Stimulated activated memory B cell treated with anti-CD40 and anti-IgM and Interleukin-4, amounts not matched to agents 10 μg/mL and 1 μg/mL and 100 μg/mL, for 72 hours (primary cell): ENCODE results near the gene EDN1.

Experiments
- ATAC-seq: fragments of 150-1000 bp; cut with Tn5 transposase; 2 replicates; pipeline ENCODE4 v1.10.0; 2021
- H3K27ac Mint-ChIP-seq: one replicate; pipeline ENCODE4 v1.8.0; 2022; ENCODE audit warnings: mild to moderate bottlenecking, mixed read lengths
- H3K27me3 Mint-ChIP-seq: one replicate; pipeline ENCODE4 v1.8.0; 2022; ENCODE audit warnings: mixed read lengths
- H3K36me3 Mint-ChIP-seq: one replicate; pipeline ENCODE4 v1.8.0; 2022; ENCODE audit warnings: mixed read lengths
- H3K4me1 Mint-ChIP-seq: one replicate; pipeline ENCODE4 v1.8.0; 2022; ENCODE audit warnings: mixed read lengths
- H3K4me3 Mint-ChIP-seq: one replicate; pipeline ENCODE4 v1.8.0; 2022; ENCODE audit warnings: mild to moderate bottlenecking, moderate library complexity, mixed read lengths
- H3K9me3 Mint-ChIP-seq: one replicate; pipeline ENCODE4 v1.8.0; 2022; ENCODE audit warnings: mixed read lengths

Gene EDN1

GRCh38 chr6:12280458-12280857 is 9.7 kb upstream of the EDN1 start:
- ATAC-seq: no peak
- Mint-ChIP-seq H3K27ac (no peak overlapping the region), H3K9me3 (no peaks in the 10 kb centered on the region), H3K36me3 (no peaks in the 10 kb centered on the region), H3K27me3 (peaks cover 10% of the 10 kb centered on the region), H3K4me3 (no peak overlapping the region), H3K4me1 (peaks cover 9% of the 10 kb centered on the region)

GRCh38 chr6:12280902-12281301 is 9.3 kb upstream of the EDN1 start:
- no peaks in the 10 kb centered on the region for H3K36me3 Mint-ChIP-seq
- no peak for ATAC-seq

GRCh38 chr6:12283904-12284303 is 6.3 kb upstream of the EDN1 start:
- peaks cover 11% of the 10 kb centered on the region for H3K27me3 Mint-ChIP-seq
- no peak overlapping the region for H3K4me3 Mint-ChIP-seq
- no peak overlapping the region for H3K27ac Mint-ChIP-seq
- peaks cover 9% of the 10 kb centered on the region for H3K4me1 Mint-ChIP-seq
- no peaks in the 10 kb centered on the region for H3K36me3 Mint-ChIP-seq
- no peaks in the 10 kb centered on the region for H3K9me3 Mint-ChIP-seq
- no peak for ATAC-seq

More at GRCh38 chr6:12280902-12281301, 9.3 kb upstream of the EDN1 start:
- Mint-ChIP-seq H3K27ac (no peak overlapping the region), H3K27me3 (peaks cover 10% of the 10 kb centered on the region), H3K4me3 (no peak overlapping the region), H3K4me1 (peaks cover 9% of the 10 kb centered on the region), H3K9me3 (no peaks in the 10 kb centered on the region)

GRCh38 chr6:12286373-12287110 is 3.6 kb upstream of the EDN1 start:
- H3K27ac Mint-ChIP-seq: no peak overlapping the region
- H3K4me3 Mint-ChIP-seq: no peak overlapping the region
- H3K4me1 Mint-ChIP-seq: peaks cover 19% of the 10 kb centered on the region
- peaks cover 26% of the 10 kb centered on the region for H3K27me3 Mint-ChIP-seq
- H3K9me3 Mint-ChIP-seq: no peaks in the 10 kb centered on the region
- ATAC-seq: no peak
- H3K36me3 Mint-ChIP-seq: no peaks in the 10 kb centered on the region

- Mint-ChIP-seq H3K36me3 (no peaks in the 10 kb centered on the region), H3K4me1 (peaks cover 19% of the 10 kb centered on the region), H3K4me3 (no peak overlapping the region), H3K27me3 (peaks cover 31% of the 10 kb centered on the region), H3K9me3 (no peaks in the 10 kb centered on the region), H3K27ac (no peak overlapping the region)
- ATAC-seq: no peak
Measured at GRCh38 chr6:12288211-12288618, 1.9 kb upstream of the EDN1 start.

- Mint-ChIP-seq H3K9me3 (no peaks in the 10 kb centered on the region), H3K4me1 (peaks cover 19% of the 10 kb centered on the region), H3K4me3 (peak overlapping the region; percentile 80), H3K36me3 (no peaks in the 10 kb centered on the region), H3K27ac (peak overlapping the region; percentile 61), H3K27me3 (peaks cover 31% of the 10 kb centered on the region)
- ATAC-seq: no peak
Measured at GRCh38 chr6:12288914-12289313, 1.2 kb upstream of the EDN1 start.

- H3K9me3 Mint-ChIP-seq: no peaks in the 10 kb centered on the region
- peaks cover 19% of the 10 kb centered on the region for H3K4me1 Mint-ChIP-seq
- H3K27ac Mint-ChIP-seq: peak overlapping the region; percentile 61
- peak; percentile 65 for ATAC-seq
- peaks cover 31% of the 10 kb centered on the region for H3K27me3 Mint-ChIP-seq
- no peaks in the 10 kb centered on the region for H3K36me3 Mint-ChIP-seq
- H3K4me3 Mint-ChIP-seq: peak overlapping the region; percentile 80
Measured at GRCh38 chr6:12289365-12289919, 719 bp upstream of the EDN1 start.

- no peak overlapping the region for H3K27ac Mint-ChIP-seq
- H3K4me3 Mint-ChIP-seq: no peak overlapping the region
- H3K9me3 Mint-ChIP-seq: no peaks in the 10 kb centered on the region
- ATAC-seq: no peak
- H3K27me3 Mint-ChIP-seq: peaks cover 31% of the 10 kb centered on the region
- peaks cover 19% of the 10 kb centered on the region for H3K4me1 Mint-ChIP-seq
- peaks cover 5% of the 10 kb centered on the region for H3K36me3 Mint-ChIP-seq
Measured at GRCh38 chr6:12291071-12291838, 1.1 kb downstream of the EDN1 start.

GRCh38 chr6:12291839-12292604 is 1.9 kb downstream of the EDN1 start:
- no peak for ATAC-seq
- Mint-ChIP-seq H3K27me3 (peaks cover 31% of the 10 kb centered on the region), H3K36me3 (peaks cover 6% of the 10 kb centered on the region), H3K4me3 (no peak overlapping the region), H3K4me1 (peaks cover 19% of the 10 kb centered on the region), H3K9me3 (no peaks in the 10 kb centered on the region), H3K27ac (no peak overlapping the region)

GRCh38 chr6:12293235-12293930 is 3.2 kb downstream of the EDN1 start:
- Mint-ChIP-seq H3K4me1 (peaks cover 19% of the 10 kb centered on the region), H3K36me3 (peaks cover 6% of the 10 kb centered on the region), H3K9me3 (no peaks in the 10 kb centered on the region), H3K4me3 (no peak overlapping the region), H3K27me3 (peaks cover 31% of the 10 kb centered on the region), H3K27ac (no peak overlapping the region)
- ATAC-seq: no peak

- Mint-ChIP-seq H3K36me3 (peaks cover 6% of the 10 kb centered on the region), H3K4me1 (peaks cover 16% of the 10 kb centered on the region), H3K4me3 (no peak overlapping the region), H3K27me3 (peaks cover 27% of the 10 kb centered on the region), H3K9me3 (no peaks in the 10 kb centered on the region), H3K27ac (no peak overlapping the region)
- no peak for ATAC-seq
Measured at GRCh38 chr6:12293931-12294807, 4.0 kb downstream of the EDN1 start.

GRCh38 chr6:12294851-12295536 is 4.8 kb downstream of the EDN1 start:
- Mint-ChIP-seq H3K36me3 (peaks cover 6% of the 10 kb centered on the region), H3K9me3 (no peaks in the 10 kb centered on the region), H3K4me1 (peaks cover 8% of the 10 kb centered on the region), H3K27ac (no peak overlapping the region), H3K4me3 (no peak overlapping the region), H3K27me3 (peaks cover 22% of the 10 kb centered on the region)
- no peak for ATAC-seq

- Mint-ChIP-seq H3K27ac (no peak overlapping the region), H3K4me3 (no peak overlapping the region), H3K36me3 (peaks cover 6% of the 10 kb centered on the region), H3K9me3 (no peaks in the 10 kb centered on the region), H3K27me3 (peaks cover 22% of the 10 kb centered on the region), H3K4me1 (peaks cover 2% of the 10 kb centered on the region)
- no peak for ATAC-seq
Measured at GRCh38 chr6:12295558-12296254, 5.5 kb downstream of the EDN1 start.
